ENCODE results near the gene ARHGEF4.

GRCh38 chr2:131035826-131036231 lies 199.1 kb downstream of the ARHGEF4 start:
- TF ChIP-seq ARNT (IDR thresholded peaks at IDR 0.05) (no peak), FOXA1 (IDR thresholded peaks at IDR 0.05) (no peak), TARDBP (IDR thresholded peaks at IDR 0.05) (no peak), NFRKB (IDR thresholded peaks at IDR 0.05) (no peak), FOXM1 (IDR thresholded peaks at IDR 0.05; ENCODE audit: borderline replicate concordance) (no peak), PKNOX1 (IDR thresholded peaks at IDR 0.05) (no peak), ELF4 (IDR thresholded peaks at IDR 0.05) (no peak), FOXK2 (IDR thresholded peaks at IDR 0.05) (no peak), ZNF384 (IDR thresholded peaks at IDR 0.05) (no peak)

All from HEK293T (cell line).